Measurements from ENCODE around the gene FOXM1. TPM values are rescaled to one million over a fixed set of nuclear protein-coding genes. Genes with fewer than 3 reads are reported as not detected.
"Not testable (repeated sequence)": the region's sequence is repeated elsewhere in the genome, so short reads cannot be mapped to it uniquely, and the experiment has no call there.

FOXM1 gene
- polyA plus RNA-seq, 2 donors: 11.6 to 13.8 TPM

DNA sequence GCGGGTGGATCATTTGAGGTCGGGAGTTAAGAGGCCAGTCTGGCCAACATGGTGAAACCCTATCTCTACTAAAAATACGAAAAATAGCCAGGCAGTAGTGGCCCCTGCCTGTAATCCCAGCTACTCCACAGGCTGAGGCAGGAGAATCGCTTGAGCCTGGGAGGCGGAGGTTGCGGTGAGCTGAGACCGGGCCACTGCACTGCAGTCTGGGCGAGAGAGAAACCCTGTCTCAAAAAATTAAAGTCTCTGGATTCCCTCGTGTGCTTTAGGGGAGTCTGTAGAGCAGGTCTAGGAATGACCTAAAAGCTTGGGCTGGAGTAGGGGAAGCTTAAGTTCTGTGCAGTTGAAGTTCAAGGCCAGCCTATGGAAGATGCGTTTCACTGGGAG is 13.0 kb upstream of the FOXM1 start:
- Histone ChIP-seq H3K4me3 (ENCODE audit: low read depth in 1 of 2, low read length in 2 of 2) (peak overlapping the region; percentile 88 to 89), H3K27me3 (ENCODE audit: control insufficient read depth in 1 of 2, insufficient read depth in 2 of 2, low read length in 2 of 2) (no peaks in the 10 kb centered on the region), H3K4me1 (ENCODE audit: control insufficient read depth in 2 of 2, insufficient read depth in 2 of 2, low read length in 1 of 2) (no peaks in the 10 kb centered on the region), H3K36me3 (ENCODE audit: control insufficient read depth in 2 of 2, insufficient read depth in 2 of 2, low read length in 1 of 2) (no peaks in the 10 kb centered on the region), H3K27ac (ENCODE audit: low read depth in 2 of 2, low read length in 1 of 2) (peak overlapping the region; percentile 90 to 92), H3K9me3 (ENCODE audit: control insufficient read depth in 2 of 2, insufficient read depth in 1 of 2, low read depth in 1 of 2, low read length in 1 of 2) (no peaks in the 10 kb centered on the region)
- WGBS, 2 donors: 72% methylated on average over 10 of the region's 10 CpGs

DNA sequence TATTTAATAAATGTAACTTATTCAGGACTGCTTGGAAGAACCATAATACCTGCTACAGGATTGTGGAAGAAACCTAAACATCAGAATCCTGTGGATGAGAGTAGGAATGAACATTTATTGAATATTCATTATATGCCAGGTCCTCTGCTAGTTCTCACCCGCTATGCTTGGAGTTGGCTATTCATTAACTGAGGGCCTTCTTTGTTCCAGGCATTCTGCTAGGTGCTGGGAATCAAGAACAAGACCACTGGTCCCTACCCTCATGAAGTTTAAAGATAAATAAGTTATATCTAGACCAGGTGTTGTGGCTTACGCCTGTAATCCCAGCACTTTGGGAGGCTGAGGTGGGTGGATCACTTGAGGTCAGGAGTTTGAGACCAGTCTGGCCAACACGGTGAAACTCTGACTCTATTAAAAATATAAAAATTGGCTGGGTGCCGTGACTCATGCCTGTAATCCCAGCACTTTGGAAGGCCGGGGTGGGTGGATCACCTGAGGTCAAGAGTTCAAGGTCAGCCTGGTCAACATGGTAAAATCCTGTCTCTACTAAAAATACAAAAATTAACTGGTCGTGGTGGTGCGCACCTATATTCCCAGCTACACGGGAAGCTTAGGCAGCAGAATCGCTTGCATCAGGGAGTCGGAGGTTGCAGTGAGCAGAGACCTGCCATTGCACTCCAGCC is 9.9 kb upstream of the FOXM1 start:
- Histone ChIP-seq H3K4me3 (ENCODE audit: low read depth in 1 of 2, low read length in 2 of 2) (no peak overlapping the region), H3K4me1 (ENCODE audit: control insufficient read depth in 2 of 2, insufficient read depth in 2 of 2, low read length in 1 of 2) (no peaks in the 10 kb centered on the region), H3K27me3 (ENCODE audit: control insufficient read depth in 1 of 2, insufficient read depth in 2 of 2, low read length in 2 of 2) (no peaks in the 10 kb centered on the region), H3K9me3 (ENCODE audit: control insufficient read depth in 2 of 2, insufficient read depth in 1 of 2, low read depth in 1 of 2, low read length in 1 of 2) (no peaks in the 10 kb centered on the region), H3K27ac (ENCODE audit: low read depth in 2 of 2, low read length in 1 of 2) (no peak overlapping the region), H3K36me3 (ENCODE audit: control insufficient read depth in 2 of 2, insufficient read depth in 2 of 2, low read length in 1 of 2) (no peaks in the 10 kb centered on the region)
- 85 to 89% methylated on average over 10 of the region's 10 CpGs for WGBS, 2 donors

DNA sequence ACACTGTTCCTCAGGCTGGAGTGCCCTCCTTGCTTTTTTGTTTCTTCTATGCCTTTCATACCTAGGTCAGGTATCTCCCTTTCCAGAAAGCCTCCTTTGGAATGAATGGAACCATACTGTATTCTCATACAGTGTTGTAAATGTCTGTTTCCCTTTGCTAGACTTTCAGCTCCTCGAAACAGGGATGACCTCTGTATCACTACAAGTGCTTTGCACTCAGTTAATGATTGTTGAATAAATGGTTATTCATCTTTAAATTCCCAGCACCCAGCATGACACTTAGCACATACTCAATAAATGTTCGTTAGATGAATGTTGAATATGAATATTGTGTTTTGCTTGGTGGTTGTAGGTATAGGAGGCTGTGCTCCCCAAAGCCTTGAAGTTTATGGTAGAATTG is 7.8 kb upstream of the FOXM1 start:
- WGBS, 2 donors: 78 to 86% methylated on average over 2 of the region's 2 CpGs
- Histone ChIP-seq H3K4me1 (ENCODE audit: control insufficient read depth in 2 of 2, insufficient read depth in 2 of 2, low read length in 1 of 2) (no peaks in the 10 kb centered on the region), H3K27me3 (ENCODE audit: control insufficient read depth in 1 of 2, insufficient read depth in 2 of 2, low read length in 2 of 2) (no peaks in the 10 kb centered on the region), H3K27ac (ENCODE audit: low read depth in 2 of 2, low read length in 1 of 2) (no peak overlapping the region), H3K4me3 (ENCODE audit: low read depth in 1 of 2, low read length in 2 of 2) (no peak overlapping the region), H3K9me3 (ENCODE audit: control insufficient read depth in 2 of 2, insufficient read depth in 1 of 2, low read depth in 1 of 2, low read length in 1 of 2) (no peaks in the 10 kb centered on the region), H3K36me3 (ENCODE audit: control insufficient read depth in 2 of 2, insufficient read depth in 2 of 2, low read length in 1 of 2) (no peaks in the 10 kb centered on the region)

DNA sequence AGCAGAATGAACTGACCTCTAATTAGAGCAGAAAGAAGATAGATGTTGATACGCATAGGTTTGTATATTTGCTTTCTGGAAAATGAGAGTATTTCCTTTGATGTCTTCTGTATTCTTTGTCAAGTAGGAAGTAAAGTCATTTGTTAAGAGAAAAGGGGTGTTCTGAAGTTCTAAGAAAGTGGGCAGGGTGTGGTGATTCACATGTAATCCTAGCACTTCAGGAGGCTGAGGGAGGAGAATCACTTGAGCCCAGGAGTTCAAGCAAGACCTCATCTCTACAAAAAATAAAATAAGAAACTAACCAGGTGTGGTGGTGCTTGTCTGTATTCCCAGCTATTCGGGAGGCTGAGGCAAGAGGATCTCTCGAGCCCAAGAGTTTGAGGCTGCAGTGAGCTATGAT is 2.9 kb upstream of the FOXM1 start:
- Histone ChIP-seq H3K36me3 (ENCODE audit: control insufficient read depth in 2 of 2, insufficient read depth in 2 of 2, low read length in 1 of 2) (no peaks in the 10 kb centered on the region), H3K27ac (ENCODE audit: low read depth in 2 of 2, low read length in 1 of 2) (no peak overlapping the region), H3K4me3 (ENCODE audit: low read depth in 1 of 2, low read length in 2 of 2) (no peak overlapping the region), H3K27me3 (ENCODE audit: control insufficient read depth in 1 of 2, insufficient read depth in 2 of 2, low read length in 2 of 2) (no peaks in the 10 kb centered on the region), H3K9me3 (ENCODE audit: control insufficient read depth in 2 of 2, insufficient read depth in 1 of 2, low read depth in 1 of 2, low read length in 1 of 2) (no peaks in the 10 kb centered on the region), H3K4me1 (ENCODE audit: control insufficient read depth in 2 of 2, insufficient read depth in 2 of 2, low read length in 1 of 2) (peaks cover 0 to 6% of the 10 kb centered on the region in 2 donors)
- WGBS, 2 donors: 97 to 99% methylated on average over 3 of the region's 3 CpGs

DNA sequence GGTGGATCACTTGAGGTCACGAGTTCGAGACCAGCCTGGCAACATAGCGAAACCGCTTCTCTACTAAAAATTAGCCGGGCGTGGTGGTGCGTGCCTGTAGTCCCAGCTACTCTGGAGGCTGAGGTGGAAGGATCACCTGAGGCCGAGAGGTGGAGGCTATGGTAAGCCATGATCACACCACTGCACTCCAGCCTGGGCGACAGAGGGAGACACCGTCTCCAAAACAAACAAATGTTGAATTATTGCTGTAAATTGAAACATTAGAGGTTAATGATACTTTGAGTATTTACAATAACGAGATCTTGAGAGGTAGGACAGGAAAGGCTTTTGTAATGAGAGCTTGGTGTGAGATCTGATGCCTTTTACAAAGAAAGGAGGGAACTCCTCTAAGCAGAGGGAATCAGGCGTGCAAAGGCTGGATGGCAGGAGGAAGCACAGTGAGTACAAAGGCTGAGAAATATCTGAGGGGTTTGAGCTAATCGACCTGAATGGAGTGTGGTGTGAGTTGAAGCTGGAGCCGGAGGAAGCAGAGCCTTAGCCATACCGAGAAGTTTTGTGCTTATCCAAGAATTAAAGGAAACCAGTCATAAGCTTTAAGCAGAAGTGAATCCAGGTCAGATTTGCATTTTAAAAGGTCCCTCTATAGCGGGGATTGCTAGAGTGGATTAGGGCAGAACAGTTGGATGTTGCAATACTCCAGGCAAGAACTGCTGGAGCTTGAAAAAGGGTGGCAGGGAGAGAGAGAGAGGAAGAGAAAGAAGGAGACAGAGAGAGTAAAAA is 1.2 kb upstream of the FOXM1 start:
- no peaks in the 10 kb centered on the region for H3K9me3 ChIP-seq (ENCODE audit: control insufficient read depth in 2 of 2, insufficient read depth in 1 of 2, low read depth in 1 of 2, low read length in 1 of 2)
- H3K4me1 ChIP-seq (ENCODE audit: control insufficient read depth in 2 of 2, insufficient read depth in 2 of 2, low read length in 1 of 2): peaks cover 0 to 6% of the 10 kb centered on the region in 2 donors
- peak overlapping the region; percentile 90 to 97 for H3K27ac ChIP-seq (ENCODE audit: low read depth in 2 of 2, low read length in 1 of 2)
- H3K27me3 ChIP-seq (ENCODE audit: control insufficient read depth in 1 of 2, insufficient read depth in 2 of 2, low read length in 2 of 2): no peaks in the 10 kb centered on the region
- H3K36me3 ChIP-seq (ENCODE audit: control insufficient read depth in 2 of 2, insufficient read depth in 2 of 2, low read length in 1 of 2): no peaks in the 10 kb centered on the region
- WGBS, 2 donors: 30% methylated on average over 16 of the region's 16 CpGs
- H3K4me3 ChIP-seq (ENCODE audit: low read depth in 1 of 2, low read length in 2 of 2): peak overlapping the region; percentile 64 to 86

DNA sequence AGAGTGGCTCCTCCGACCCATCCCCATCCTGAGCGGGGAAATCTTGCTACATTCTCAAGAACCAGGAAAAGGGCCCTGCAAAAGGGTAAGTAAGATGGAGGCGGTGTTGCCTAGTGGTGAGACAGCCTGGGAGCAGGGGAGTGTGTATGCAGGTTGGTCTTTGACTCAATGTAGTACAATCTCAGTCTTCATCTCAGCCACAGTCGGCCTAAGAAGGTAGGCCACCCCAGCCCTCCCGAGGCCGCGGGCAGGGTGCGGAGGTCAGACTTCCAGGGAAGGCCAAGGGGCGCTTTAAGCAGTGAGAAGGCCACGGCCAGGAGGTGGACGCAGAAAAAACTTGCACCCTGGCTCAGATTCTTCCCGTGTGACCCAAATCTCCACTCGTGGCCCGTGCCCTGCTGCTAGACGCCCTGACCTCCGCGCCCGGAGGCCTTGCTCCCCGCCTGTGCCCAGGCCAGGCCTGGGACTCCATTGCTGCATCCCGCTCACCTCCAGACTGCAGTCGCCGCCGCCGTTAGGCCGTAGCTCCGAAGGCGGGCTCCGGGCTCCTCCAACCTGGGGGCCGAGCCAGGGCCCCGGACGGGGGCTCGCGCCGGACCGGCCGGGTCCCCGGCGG is 435 bp downstream of the FOXM1 start:
- Histone ChIP-seq H3K9me3 (ENCODE audit: control insufficient read depth in 2 of 2, insufficient read depth in 1 of 2, low read depth in 1 of 2, low read length in 1 of 2) (no peaks in the 10 kb centered on the region), H3K27ac (ENCODE audit: low read depth in 2 of 2, low read length in 1 of 2) (peak overlapping the region; percentile 34 to 97), H3K27me3 (ENCODE audit: control insufficient read depth in 1 of 2, insufficient read depth in 2 of 2, low read length in 2 of 2) (no peaks in the 10 kb centered on the region), H3K4me3 (ENCODE audit: low read depth in 1 of 2, low read length in 2 of 2) (peak overlapping the region; percentile 64 to 86), H3K4me1 (ENCODE audit: control insufficient read depth in 2 of 2, insufficient read depth in 2 of 2, low read length in 1 of 2) (peaks cover 0 to 6% of the 10 kb centered on the region in 2 donors), H3K36me3 (ENCODE audit: control insufficient read depth in 2 of 2, insufficient read depth in 2 of 2, low read length in 1 of 2) (no peaks in the 10 kb centered on the region)
- 4% methylated on average over 37 to 38 of the region's 38 CpGs for WGBS, 2 donors

DNA sequence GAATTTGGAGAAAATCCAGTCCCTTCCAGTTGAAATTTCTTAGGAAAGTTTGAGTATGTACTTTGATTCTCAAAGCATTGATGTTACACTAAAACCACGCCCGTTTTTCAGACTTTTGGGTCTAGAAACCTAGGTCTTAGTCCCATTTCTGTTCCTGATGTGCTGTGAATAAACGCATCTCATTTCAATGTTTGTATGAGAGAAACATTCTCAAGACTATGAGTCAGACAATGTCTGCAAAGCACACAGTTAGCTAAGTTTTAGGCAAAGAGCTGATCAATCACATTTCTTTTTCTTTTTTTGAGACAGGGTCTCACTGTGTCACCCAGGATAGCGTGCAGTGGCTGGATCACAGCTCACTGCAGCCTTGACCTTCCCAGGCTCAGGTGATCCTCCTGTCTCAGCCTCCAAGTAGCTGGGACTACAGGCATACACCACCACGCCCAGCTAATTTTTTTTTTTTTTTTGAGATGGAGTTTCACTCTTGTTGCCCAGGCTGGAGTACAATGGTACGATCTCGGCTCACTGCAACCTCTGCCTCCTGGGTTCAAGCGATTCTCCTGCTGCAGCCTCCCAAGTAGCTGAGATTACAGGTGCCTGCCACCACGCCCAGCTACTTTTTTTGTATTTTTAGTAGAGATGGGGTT is 7.9 kb downstream of the FOXM1 start:
- H3K9me3 ChIP-seq (ENCODE audit: control insufficient read depth in 2 of 2, insufficient read depth in 1 of 2, low read depth in 1 of 2, low read length in 1 of 2); H3K4me3 ChIP-seq (ENCODE audit: low read depth in 1 of 2, low read length in 2 of 2); H3K27me3 ChIP-seq (ENCODE audit: control insufficient read depth in 1 of 2, insufficient read depth in 2 of 2, low read length in 2 of 2); H3K36me3 ChIP-seq (ENCODE audit: control insufficient read depth in 2 of 2, insufficient read depth in 2 of 2, low read length in 1 of 2); H3K4me1 ChIP-seq (ENCODE audit: control insufficient read depth in 2 of 2, insufficient read depth in 2 of 2, low read length in 1 of 2); H3K27ac ChIP-seq (ENCODE audit: low read depth in 2 of 2, low read length in 1 of 2): not testable (repeated sequence)
- 92 to 97% methylated on average over 9 of the region's 9 CpGs for WGBS, 2 donors

DNA sequence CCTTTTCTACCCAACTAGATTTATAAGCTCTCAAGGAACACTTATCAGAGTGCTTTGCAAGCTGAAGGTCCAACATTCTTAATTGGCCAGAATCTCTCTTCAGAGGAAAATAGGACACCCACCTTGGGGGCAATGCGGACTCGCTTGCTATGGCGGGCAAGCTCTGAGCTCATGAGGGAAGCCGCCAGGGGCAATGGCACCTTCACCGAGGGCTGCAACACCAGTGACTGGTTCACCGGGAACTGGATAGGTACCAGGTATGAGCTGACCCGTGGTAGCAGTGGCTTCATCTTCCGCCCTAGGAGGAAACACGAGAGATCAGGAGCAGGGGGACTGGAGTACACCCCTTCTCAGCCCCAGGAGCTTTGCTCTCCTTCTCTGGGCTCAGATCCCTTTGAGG is 12.8 kb downstream of the FOXM1 start:
- Histone ChIP-seq H3K4me3 (ENCODE audit: low read depth in 1 of 2, low read length in 2 of 2) (no peak overlapping the region), H3K27ac (ENCODE audit: low read depth in 2 of 2, low read length in 1 of 2) (no peak overlapping the region), H3K27me3 (ENCODE audit: control insufficient read depth in 1 of 2, insufficient read depth in 2 of 2, low read length in 2 of 2) (no peaks in the 10 kb centered on the region), H3K36me3 (ENCODE audit: control insufficient read depth in 2 of 2, insufficient read depth in 2 of 2, low read length in 1 of 2) (peaks cover 0 to 13% of the 10 kb centered on the region in 2 donors), H3K4me1 (ENCODE audit: control insufficient read depth in 2 of 2, insufficient read depth in 2 of 2, low read length in 1 of 2) (no peaks in the 10 kb centered on the region), H3K9me3 (ENCODE audit: control insufficient read depth in 2 of 2, insufficient read depth in 1 of 2, low read depth in 1 of 2, low read length in 1 of 2) (no peaks in the 10 kb centered on the region)
- 96 to 97% methylated on average over 9 of the region's 9 CpGs for WGBS, 2 donors

DNA sequence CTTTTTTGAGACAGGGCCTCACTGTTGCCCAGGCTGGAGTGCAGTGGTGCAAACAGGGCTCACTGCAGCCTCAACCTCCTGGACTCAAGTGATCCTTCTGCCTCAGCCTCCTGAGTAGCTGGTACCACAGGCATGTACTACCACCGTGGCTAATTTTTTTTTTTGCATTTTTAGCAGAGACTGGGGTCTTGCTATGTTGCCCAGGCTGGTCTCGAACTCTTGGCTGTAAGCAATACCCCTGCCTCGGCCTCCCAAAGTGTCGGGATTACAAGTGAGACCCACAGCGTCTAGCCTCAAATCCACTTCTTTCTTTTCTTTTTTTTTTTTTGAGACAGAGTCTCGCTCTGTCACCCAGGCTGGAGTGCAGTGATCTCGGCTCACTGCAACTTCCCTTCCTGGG is 13.6 kb downstream of the FOXM1 start:
- WGBS, 2 donors: 96% methylated on average over 6 to 7 of the region's 7 CpGs

More for the DNA sequence above, 13.6 kb downstream of the FOXM1 start:
- H3K27me3 ChIP-seq (ENCODE audit: control insufficient read depth in 1 of 2, insufficient read depth in 2 of 2, low read length in 2 of 2); H3K4me3 ChIP-seq (ENCODE audit: low read depth in 1 of 2, low read length in 2 of 2); H3K9me3 ChIP-seq (ENCODE audit: control insufficient read depth in 2 of 2, insufficient read depth in 1 of 2, low read depth in 1 of 2, low read length in 1 of 2); H3K27ac ChIP-seq (ENCODE audit: low read depth in 2 of 2, low read length in 1 of 2); H3K4me1 ChIP-seq (ENCODE audit: control insufficient read depth in 2 of 2, insufficient read depth in 2 of 2, low read length in 1 of 2): not testable (repeated sequence)
- peaks cover 0 to 20% of the 10 kb centered on the region in 2 donors for H3K36me3 ChIP-seq (ENCODE audit: control insufficient read depth in 2 of 2, insufficient read depth in 2 of 2, low read length in 1 of 2)
